ENCODE data around the gene ICAM5. TPM values are rescaled to one million over a fixed set of nuclear protein-coding genes. Genes with fewer than 3 reads are reported as not detected.
"Not testable (repeated sequence)": the region's sequence is repeated elsewhere in the genome, so short reads cannot be mapped to it uniquely, and the experiment has no call there.

The ICAM5 gene
- polyA plus RNA-seq, 1 donor from 2014 or later, result not detected

- Mint-ChIP-seq H3K27ac (peak within 1 kb of the TSS; percentile 94 to 100 (median 97)), H3K4me1 (peaks cover 10 to 15% (median 14%) of the 10 kb centered on the region in 3 donors), H3K36me3 (no peaks in the 10 kb centered on the region), H3K27me3 (no peaks in the 10 kb centered on the region), H3K4me3 (peak within 1 kb of the TSS; percentile 94 to 99 (median 98)), H3K9me3 (no peaks in the 10 kb centered on the region)
These were observed 43.4 kb downstream of the ICAM5 start, which contains the start of gene RAVER1 for GRCh38 chr19:10332965-10333757. Gene RAVER1, minus strand, starts transcription at chr19:10333529. Its CDS starts 22 bp downstream, at chr19:10333507.

DNA sequence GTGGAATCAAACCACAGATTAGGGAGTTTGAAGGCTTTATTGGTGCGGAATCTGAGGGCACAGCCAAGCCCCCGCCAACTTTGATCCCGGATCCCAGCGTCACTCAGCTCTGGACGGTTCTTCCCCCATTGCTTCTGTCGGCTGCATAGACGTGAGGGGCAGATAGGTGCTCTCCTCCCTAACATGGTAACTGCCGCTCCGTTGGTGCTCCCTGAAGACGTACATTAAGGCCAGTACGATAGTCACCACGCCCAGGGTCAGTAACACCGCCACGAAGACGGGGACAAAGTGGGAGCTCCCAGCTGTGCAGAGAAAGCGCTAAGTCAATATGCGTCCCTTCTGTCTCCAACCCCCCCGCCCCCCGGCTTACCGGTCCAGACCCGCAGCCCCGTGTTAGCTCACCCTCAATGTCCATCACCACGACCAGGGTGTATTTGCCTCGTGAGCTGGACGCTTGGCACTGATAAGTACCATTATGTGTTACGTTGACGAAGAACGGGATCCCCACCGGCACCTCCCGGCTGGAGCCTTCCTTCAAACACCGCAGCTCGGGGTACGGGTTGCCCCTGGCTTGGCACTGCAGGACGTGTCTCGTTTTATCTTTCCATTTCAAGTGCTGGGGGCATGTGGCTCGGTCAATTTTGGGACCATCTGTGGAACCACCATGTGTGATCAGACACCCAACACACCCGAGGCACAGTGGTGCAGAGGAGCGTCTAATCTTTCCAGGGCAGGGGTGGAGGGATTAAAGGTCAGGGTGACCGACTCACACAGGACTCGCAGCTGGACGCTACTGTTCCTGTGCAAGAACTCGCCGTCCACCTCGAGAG is 44.2 kb downstream of the ICAM5 start:
- peaks cover 17 to 22% (median 17%) of the 10 kb centered on the region in 3 donors for H3K4me1 Mint-ChIP-seq
- H3K36me3 Mint-ChIP-seq, result no peaks in the 10 kb centered on the region

DNA sequence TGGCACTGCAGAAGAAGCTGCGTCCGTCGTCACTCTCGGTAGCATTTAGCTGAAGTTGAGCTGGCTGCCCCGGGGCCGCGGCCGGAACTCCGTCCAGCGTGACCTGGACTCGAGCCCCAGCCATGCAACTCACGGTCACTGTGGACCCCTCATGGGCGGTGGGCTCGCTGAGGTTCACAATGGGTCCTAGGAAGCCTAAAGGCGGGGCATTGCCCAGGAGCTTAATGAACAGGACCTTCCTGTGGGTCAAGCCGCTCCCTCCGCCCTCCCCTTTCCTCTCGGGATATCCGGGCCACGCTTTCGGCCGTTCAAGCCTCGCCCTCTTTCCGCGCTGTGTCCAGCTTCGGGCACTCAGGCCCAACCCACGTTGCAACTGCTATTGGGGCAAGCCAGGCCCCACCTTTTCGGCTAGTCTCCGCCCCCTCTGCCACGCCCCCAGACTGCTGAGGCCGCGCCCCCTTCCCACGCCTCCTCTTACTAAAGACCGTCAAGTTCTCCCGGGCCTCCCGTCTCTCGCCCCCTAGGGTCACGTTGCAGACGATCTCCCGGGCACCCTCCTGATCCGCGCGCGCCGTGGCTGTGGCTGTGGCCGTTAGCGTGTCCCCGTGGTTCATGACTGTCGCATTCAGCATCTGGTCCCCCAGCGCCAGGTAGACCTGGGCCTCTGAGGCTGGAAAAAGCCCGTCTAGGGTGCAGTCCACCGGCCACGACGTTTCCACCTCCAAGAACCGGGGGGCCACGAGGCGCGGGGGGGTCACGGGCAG is 45.0 kb downstream of the ICAM5 start:
- Mint-ChIP-seq H3K4me3 (peak overlapping the region; percentile 12 to 78 (median 35)), H3K27ac (peak overlapping the region in 1 of 3 donors; percentile 82), H3K4me1 (peaks cover 24 to 26% (median 25%) of the 10 kb centered on the region in 3 donors), H3K27me3 (no peaks in the 10 kb centered on the region), H3K9me3 (no peaks in the 10 kb centered on the region), H3K36me3 (no peaks in the 10 kb centered on the region)

More for the DNA sequence above, 44.2 kb downstream of the ICAM5 start:
- Mint-ChIP-seq H3K9me3 (no peaks in the 10 kb centered on the region), H3K27me3 (no peaks in the 10 kb centered on the region), H3K4me3 (peak overlapping the region; percentile 94 to 99 (median 98)), H3K27ac (peak overlapping the region; percentile 94 to 100 (median 97))

GRCh38 chr19:10335352-10335985 is 45.7 kb downstream of the ICAM5 start:
- Mint-ChIP-seq H3K36me3 (no peaks in the 10 kb centered on the region), H3K27me3 (no peaks in the 10 kb centered on the region), H3K4me1 (peaks cover 26 to 30% (median 28%) of the 10 kb centered on the region in 3 donors), H3K27ac (peak overlapping the region in 1 of 3 donors; percentile 82), H3K4me3 (peak overlapping the region in 3 of 4 donors; percentile 12 to 78 (median 33)), H3K9me3 (no peaks in the 10 kb centered on the region)

DNA sequence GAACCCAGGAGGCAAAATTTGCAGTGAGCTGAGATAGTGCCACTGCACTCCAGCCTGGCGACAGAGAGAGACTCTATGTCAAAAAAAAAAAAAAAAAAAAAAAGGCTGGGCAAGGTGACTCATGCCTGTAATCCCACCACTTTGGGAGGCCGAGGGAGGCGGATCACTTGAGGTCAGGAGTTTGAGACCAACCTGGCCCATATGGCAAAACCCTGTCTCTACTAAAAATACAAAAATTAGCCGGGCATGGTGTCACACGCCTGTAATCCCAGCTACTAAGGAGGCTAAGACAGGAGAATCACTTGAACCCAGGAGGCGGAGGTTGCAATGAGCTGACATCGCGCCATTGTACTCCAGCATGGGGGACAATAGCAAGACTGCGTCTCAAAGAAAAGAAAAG is 47.0 kb downstream of the ICAM5 start:
- not testable (repeated sequence) for H3K27ac Mint-ChIP-seq, H3K36me3 Mint-ChIP-seq, H3K9me3 Mint-ChIP-seq, H3K27me3 Mint-ChIP-seq
- Mint-ChIP-seq H3K4me3 (peak overlapping the region in 2 of 4 donors; percentile 12 to 60), H3K4me1 (peaks cover 26 to 31% (median 28%) of the 10 kb centered on the region in 3 donors)

- Mint-ChIP-seq H3K36me3 (no peaks in the 10 kb centered on the region), H3K4me1 (peaks cover 11 to 20% (median 18%) of the 10 kb centered on the region in 3 donors), H3K9me3 (no peaks in the 10 kb centered on the region), H3K4me3 (peak overlapping the region; percentile 95 to 99 (median 96)), H3K27me3 (no peaks in the 10 kb centered on the region), H3K27ac (peak overlapping the region; percentile 77 to 97 (median 92))
These were observed 49.2 kb downstream of the ICAM5 start for GRCh38 chr19:10338940-10339339.

DNA sequence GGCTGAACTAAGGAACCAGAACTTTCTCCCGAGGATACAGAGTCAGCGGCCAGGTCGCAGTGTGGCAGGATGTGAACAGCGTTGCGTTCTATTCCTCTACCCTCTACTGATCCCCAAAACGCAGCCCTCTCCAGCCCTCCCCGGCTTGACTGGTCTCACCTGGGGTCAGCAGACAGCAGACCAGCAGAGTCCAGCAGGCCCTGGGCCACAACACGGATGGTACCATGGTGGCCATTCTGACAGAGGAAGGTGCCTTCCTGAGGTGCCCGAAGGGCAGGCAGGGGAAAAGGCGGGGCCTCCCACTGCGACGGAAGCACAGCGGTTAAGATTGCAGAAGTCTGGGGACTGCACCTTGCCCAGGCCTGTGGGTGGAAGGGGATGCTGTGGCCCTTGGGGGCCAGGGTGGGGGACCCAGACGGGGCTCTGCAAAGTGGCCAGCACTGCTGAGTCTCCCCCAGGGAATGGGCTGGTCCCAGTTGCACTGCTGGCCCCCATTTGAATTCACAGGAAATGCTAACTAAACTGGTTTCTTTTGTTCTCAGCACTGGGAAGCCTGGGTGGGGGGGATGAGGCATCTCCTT is 49.7 kb downstream of the ICAM5 start, which contains the start of gene ICAM3:
TSS of gene ICAM3 (minus strand) at position 245 of the 581 bp plus-strand sequence. CDS start at position 235, 10 bp downstream.
- peak within 1 kb of the TSS; percentile 77 to 97 (median 92) for H3K27ac Mint-ChIP-seq
- H3K36me3 Mint-ChIP-seq, result no peaks in the 10 kb centered on the region
- H3K4me3 Mint-ChIP-seq, result peak within 1 kb of the TSS; percentile 95 to 99 (median 96)
- peaks cover 11 to 18% (median 18%) of the 10 kb centered on the region in 3 donors for H3K4me1 Mint-ChIP-seq
- no peaks in the 10 kb centered on the region for H3K27me3 Mint-ChIP-seq
- no peaks in the 10 kb centered on the region for H3K9me3 Mint-ChIP-seq

GRCh38 chr19:10339977-10340376 is 50.2 kb downstream of the ICAM5 start:
- H3K9me3 Mint-ChIP-seq, result no peaks in the 10 kb centered on the region
- peak overlapping the region; percentile 95 to 99 (median 96) for H3K4me3 Mint-ChIP-seq
- H3K27ac Mint-ChIP-seq, result peak overlapping the region; percentile 77 to 97 (median 86)
- peaks cover 11 to 18% (median 18%) of the 10 kb centered on the region in 3 donors for H3K4me1 Mint-ChIP-seq
- no peaks in the 10 kb centered on the region for H3K27me3 Mint-ChIP-seq
- H3K36me3 Mint-ChIP-seq, result no peaks in the 10 kb centered on the region

DNA sequence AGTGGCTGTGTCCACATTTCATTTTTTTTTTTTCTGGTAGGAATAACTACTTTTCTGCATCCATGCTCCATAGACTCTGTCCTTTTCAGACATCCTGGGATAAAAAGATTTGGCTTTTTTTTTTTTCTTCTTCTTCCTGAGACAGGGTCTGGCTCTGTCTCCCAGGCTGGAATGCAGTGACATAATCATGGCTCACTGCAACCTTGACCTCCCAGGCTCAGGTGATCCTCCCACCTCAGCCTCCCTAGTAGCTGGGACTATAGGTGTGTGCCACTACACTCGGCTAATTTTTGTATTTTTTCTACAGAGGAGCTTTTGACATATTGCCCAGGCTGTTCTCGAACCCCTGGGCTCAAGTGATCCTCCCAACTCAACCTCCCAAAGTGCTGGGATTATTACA is 53.7 kb downstream of the ICAM5 start:
- Mint-ChIP-seq H3K27ac (no peak overlapping the region), H3K4me3 (no peak overlapping the region), H3K36me3 (no peaks in the 10 kb centered on the region), H3K9me3 (peaks cover 0 to 1% (median 0%) of the 10 kb centered on the region in 3 donors), H3K27me3 (no peaks in the 10 kb centered on the region), H3K4me1 (peaks cover 11 to 15% (median 14%) of the 10 kb centered on the region in 3 donors)

GRCh38 chr19:10344780-10345179 is 55.0 kb downstream of the ICAM5 start:
- Mint-ChIP-seq H3K27me3 (no peaks in the 10 kb centered on the region), H3K27ac (no peak overlapping the region), H3K9me3 (peaks cover 0 to 1% (median 0%) of the 10 kb centered on the region in 3 donors), H3K4me1 (peaks cover under 1 to 5% (median 4%) of the 10 kb centered on the region in 3 donors), H3K36me3 (no peaks in the 10 kb centered on the region), H3K4me3 (no peak overlapping the region)

Other genes starting within 250 kb of the ICAM5 start
- gene SHFL, start 203.6 kb upstream of the ICAM5 start, polyA plus RNA-seq, result 63.2 TPM
- gene ANGPTL6, start 187.3 kb upstream of the ICAM5 start, polyA plus RNA-seq, result 1.3 TPM
- gene PPAN, start 183.6 kb upstream of the ICAM5 start, polyA plus RNA-seq, result 37.5 TPM
- 3.3 TPM for gene P2RY11, start 178.3 kb upstream of the ICAM5 start, polyA plus RNA-seq
- 214 TPM for gene EIF3G, start 170.1 kb upstream of the ICAM5 start, polyA plus RNA-seq
- gene DNMT1, start 95.0 kb upstream of the ICAM5 start, polyA plus RNA-seq, result 74.6 TPM
- gene S1PR2, start 58.6 kb upstream of the ICAM5 start, polyA plus RNA-seq, result 0.20 TPM
- gene MRPL4, start 37.7 kb upstream of the ICAM5 start, polyA plus RNA-seq, result 48.8 TPM
- gene ICAM1, start 18.8 kb upstream of the ICAM5 start, polyA plus RNA-seq, result 9.2 TPM
- 0.81 TPM for gene ICAM4, start 3.0 kb upstream of the ICAM5 start, polyA plus RNA-seq
- gene ZGLP1, start 19.9 kb downstream of the ICAM5 start, polyA plus RNA-seq, result 2.6 TPM
- gene FDX2, start 26.1 kb downstream of the ICAM5 start, polyA plus RNA-seq, result 12.8 TPM
- gene RAVER1, start 43.6 kb downstream of the ICAM5 start, polyA plus RNA-seq, result 25.9 TPM
- 230 TPM for gene ICAM3, start 49.7 kb downstream of the ICAM5 start, polyA plus RNA-seq
- 69.0 TPM for gene TYK2, start 90.6 kb downstream of the ICAM5 start, polyA plus RNA-seq
- 78.8 TPM for gene CDC37, start 113.6 kb downstream of the ICAM5 start, polyA plus RNA-seq
- 2.9 TPM for gene PDE4A, start 130.6 kb downstream of the ICAM5 start, polyA plus RNA-seq
- 32.9 TPM for gene KEAP1, start 213.4 kb downstream of the ICAM5 start, polyA plus RNA-seq
- 5.1 TPM for gene S1PR5, start 227.5 kb downstream of the ICAM5 start, polyA plus RNA-seq

All from IgD-negative memory B cell (primary cell).